Measurements from ENCODE around the gene C17orf67. TPM values are rescaled to one million over a fixed set of nuclear protein-coding genes. Genes with fewer than 3 reads are reported as not detected.

Gene C17orf67
- polyA plus RNA-seq, 1 donor from 2014 or later: 0.15 TPM

Small RNA genes within 50 kb of the gene (small RNA-seq; reads per million reads assigned to genes)
- 0 reads per million in 3 experiments for gene RNU6-1158P

Other genes with a start within 250 kb of the C17orf67 start
- 0.82 and 2.1 TPM in 2 replicates for gene NOG, start 240.2 kb downstream of the C17orf67 start, polyA plus RNA-seq
- 13.0 and 16.6 TPM in 2 replicates for gene DGKE, start 231 bp upstream of the C17orf67 start, polyA plus RNA-seq
- gene TRIM25, start 80.1 kb upstream of the C17orf67 start, polyA plus RNA-seq: 1.2 and 1.7 TPM in 2 replicates
- gene COIL, start 127.1 kb upstream of the C17orf67 start, polyA plus RNA-seq: 39.1 and 41.1 TPM in 2 replicates
- 1.1 and 2.6 TPM in 2 replicates for gene SCPEP1, start 144.2 kb upstream of the C17orf67 start, polyA plus RNA-seq

Measured in neural cell (in vitro differentiated cells).